Lung (tissue), 12 donors: ENCODE data around the gene AKT1S1. TPM values are rescaled to one million over a fixed set of nuclear protein-coding genes. Genes with fewer than 3 reads are reported as not detected.
A peak's percentile ranks its signal among the peaks of the same experiment; 100 is the strongest.

Experiments
- ATAC-seq: fragments of 200-7000 bp; cut with Tn5 transposase; one replicate; pipeline ENCODE4 v1.9.1; 2020; ENCODE audit warnings: moderate number of reproducible peaks; ENCODE audit not compliant: insufficient read depth, low FRiP score
- DNase-seq, 3 donors: peaks; one replicate each; pipeline ENCODE4 v3.0.0-alpha.2; 2013 to 2017
- H3K27ac ChIP-seq, 2 donors: one replicate each; pipeline ENCODE4 v1.5.1; 2013; ENCODE audit warnings: mild to moderate bottlenecking in 2 of 2, moderate library complexity in 2 of 2, control low read depth in 1 of 2, inconsistent platforms in 1 of 2, low read depth in 1 of 2, low read length in 1 of 2
- H3K27me3 ChIP-seq, 3 donors: one replicate each; pipeline ENCODE4 v1.5.1; 2013; ENCODE audit warnings: low read length in 2 of 3; ENCODE audit not compliant: control insufficient read depth in 3 of 3, insufficient read depth in 3 of 3
- H3K36me3 ChIP-seq, 4 donors: one replicate each; pipeline ENCODE4 v1.5.1; 2013; ENCODE audit warnings: low read length in 4 of 4, mild to moderate bottlenecking in 1 of 4, moderate library complexity in 1 of 4; ENCODE audit not compliant: control insufficient read depth in 4 of 4, insufficient read depth in 4 of 4
- H3K4me1 ChIP-seq, 5 donors: one replicate each; pipeline ENCODE4 v1.5.1; 2013; ENCODE audit warnings: low read length in 5 of 5, mild to moderate bottlenecking in 2 of 5, moderate library complexity in 1 of 5; ENCODE audit not compliant: control insufficient read depth in 5 of 5, insufficient read depth in 5 of 5
- H3K4me3 ChIP-seq: one replicate; pipeline ENCODE4 v1.5.1; 2013; ENCODE audit warnings: mild to moderate bottlenecking, control low read depth, moderate library complexity
- H3K9ac ChIP-seq, 2 donors: one replicate each; pipeline ENCODE4 v1.5.1; 2013; ENCODE audit warnings: low read length in 2 of 2, control low read depth in 1 of 2; ENCODE audit not compliant: insufficient read depth in 1 of 2
- H3K9me3 ChIP-seq, 4 donors: one replicate each; pipeline ENCODE4 v1.5.1; 2013; ENCODE audit warnings: low read length in 3 of 4, mild to moderate bottlenecking in 1 of 4, moderate library complexity in 1 of 4; ENCODE audit not compliant: control insufficient read depth in 4 of 4, insufficient read depth in 3 of 4
- CTCF ChIP-seq: IDR thresholded peaks from 2 replicates; pipeline ENCODE4 v1.5.1; 2012; ENCODE audit warnings: mild to moderate bottlenecking; ENCODE audit errors: control extremely low read depth, extremely low read depth
- WGBS, 2 donors: extraction: QIAGEN DNeasy Blood & Tissue Kit; methylation state at CpG; one replicate each; pipeline ENCODE4 v1.1.7; 2013; 5-methylcytosine and 5-hydroxymethylcytosine counted together
- polyA plus RNA-seq, 2 donors: library from polyadenylated mRNA; stranded (reverse); fragments of 200-250 nt; gene quantifications; one replicate each; pipeline ENCODE4 v1.2.1, GENCODE V29; 2013
- total RNA-seq, 2 donors: library from RNA; depleted of rRNA in 1 of 2; stranded (reverse); fragments of >200 nt in 1 of 2; gene quantifications; one replicate each; pipeline ENCODE4 v1.2.1, GENCODE V29; 2014 to 2021
- donor health status: control.
- donor health status: control.
- donor health status: Bipolar disorder and iron deficiency.
- donor health status: healthy.
- donor health status: DM: yes; HTN: yes; CAD: no.

Gene AKT1S1
- total and polyA plus RNA-seq, 4 donors = 6.7 to 46.4 (median 35.9) TPM

- Histone ChIP-seq H3K27me3 (no peaks in the 10 kb centered on the region), H3K4me3 (no peak overlapping the region), H3K27ac (no peak overlapping the region), H3K36me3 (peaks cover 0 to 64% (median 27%) of the 10 kb centered on the region in 4 donors), H3K4me1 (peaks cover 3 to 29% (median 9%) of the 10 kb centered on the region in 5 donors), H3K9me3 (no peaks in the 10 kb centered on the region), H3K9ac (no peak overlapping the region)
- WGBS, 2 donors = 82 to 84% methylated on average over 43 to 49 of the region's 49 CpGs
- no peak for ATAC-seq
- no peak for TF ChIP-seq CTCF
- no peak for DNase-seq
Observed at GRCh38 chr19:49862391-49863253, 14.5 kb downstream of the AKT1S1 start.

GRCh38 chr19:49861541-49862378, 15.4 kb downstream of the AKT1S1 start:
- Histone ChIP-seq H3K9me3 (no peaks in the 10 kb centered on the region), H3K36me3 (peaks cover 0 to 71% (median 34%) of the 10 kb centered on the region in 4 donors), H3K4me1 (peaks cover 3 to 27% (median 9%) of the 10 kb centered on the region in 5 donors), H3K27ac (no peak overlapping the region), H3K27me3 (no peaks in the 10 kb centered on the region), H3K4me3 (no peak overlapping the region), H3K9ac (no peak overlapping the region)
- TF ChIP-seq CTCF = no peak
- DNase-seq (peak in 1 of 3 donors; percentile 43), ATAC-seq (no peak)
- 84 to 85% methylated on average over 60 of the region's 60 CpGs for WGBS, 2 donors

- Histone ChIP-seq H3K9me3 (no peaks in the 10 kb centered on the region), H3K9ac (no peak overlapping the region), H3K4me1 (peaks cover 0 to 20% (median 6%) of the 10 kb centered on the region in 5 donors), H3K27ac (no peak overlapping the region), H3K27me3 (no peaks in the 10 kb centered on the region), H3K36me3 (peaks cover 0 to 77% (median 36%) of the 10 kb centered on the region in 4 donors), H3K4me3 (no peak overlapping the region)
- WGBS, 2 donors = 51 to 69% methylated on average over 13 of the region's 13 CpGs
- DNase-seq (peak; percentile 71 to 83 (median 74)), ATAC-seq (no peak)
- TF ChIP-seq CTCF = no peak
Observed at GRCh38 chr19:49861107-49861506, 16.0 kb downstream of the AKT1S1 start.
